GM19324 (cell line): ENCODE measurements around the gene PPP1R1B.

Source experiments
- ATAC-seq: cut with Tn5 transposase; IDR thresholded peaks from one replicate; pipeline ENCODE4 v1.9.1; 2021; ENCODE audit warnings: mild to moderate bottlenecking, moderate library complexity; ENCODE audit not compliant: unreplicated experiment, low FRiP score

The PPP1R1B gene

DNA sequence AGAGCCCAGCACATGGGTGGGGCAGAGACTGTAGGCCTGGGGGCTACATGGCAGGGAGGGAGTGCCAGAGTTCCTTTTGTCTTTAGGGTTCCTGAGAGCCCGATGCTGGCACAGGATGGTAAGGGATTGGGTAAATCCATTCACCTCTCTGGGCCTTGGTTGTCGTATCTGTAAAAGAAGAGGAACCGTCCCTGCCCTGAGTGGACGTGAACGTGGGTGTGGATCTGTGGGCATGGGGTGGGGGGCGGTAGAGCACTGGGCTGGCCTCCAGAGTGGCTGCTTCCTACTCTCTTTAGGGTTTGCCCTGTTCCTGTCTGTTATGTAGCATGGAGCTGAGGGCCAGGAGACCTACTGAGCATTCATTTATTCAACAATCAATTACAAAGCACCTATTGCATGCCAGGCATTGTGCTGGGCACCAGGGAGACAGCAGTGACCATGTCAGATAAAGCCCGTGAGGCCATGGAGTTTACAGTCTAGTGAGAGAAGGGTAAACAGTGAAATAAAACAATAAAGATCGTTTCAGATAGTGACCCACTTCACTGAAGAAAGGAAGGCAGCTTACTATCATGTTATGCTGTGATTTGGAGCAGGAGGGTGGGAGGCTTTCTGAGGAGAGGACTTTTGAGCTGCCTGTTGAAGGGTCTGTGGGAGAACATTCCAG lies 25.3 kb downstream of the PPP1R1B start:
- no peak for ATAC-seq

DNA sequence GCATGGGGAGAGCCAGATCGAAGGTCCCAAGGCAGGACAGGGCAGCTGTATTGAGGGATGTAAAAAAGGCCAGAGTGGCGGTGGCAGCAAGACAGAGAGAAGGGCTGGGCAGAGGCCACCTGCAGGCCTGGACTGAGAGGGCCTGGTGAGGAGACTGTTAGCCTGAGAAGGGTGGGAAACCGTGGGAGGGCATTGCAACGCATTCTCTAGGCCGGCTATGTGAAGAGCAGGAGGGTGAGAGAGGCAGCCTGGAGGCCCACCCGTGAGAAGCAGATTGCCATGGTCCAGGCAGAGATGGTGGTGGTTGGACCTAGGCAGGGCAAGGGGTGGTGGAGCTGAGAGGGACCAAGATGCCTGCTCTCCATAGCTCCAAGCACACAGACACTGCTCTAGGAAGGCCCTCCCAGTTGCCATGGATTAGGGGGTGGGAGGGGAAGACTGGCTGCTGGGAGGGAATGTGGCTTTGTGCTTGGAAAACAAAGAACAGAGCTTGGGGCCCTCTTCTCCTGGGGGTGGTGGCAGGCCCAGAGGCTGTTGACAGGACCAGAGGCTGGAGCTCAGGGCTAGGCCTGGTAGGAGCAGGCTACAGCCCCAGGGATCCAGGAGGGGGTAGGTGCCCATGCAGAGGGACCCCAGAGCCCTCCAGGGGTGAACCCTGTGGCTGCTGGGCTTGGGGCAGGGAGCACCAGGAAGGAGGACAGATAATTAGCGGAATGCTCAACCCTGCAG lies 26.0 kb downstream of the PPP1R1B start:
- ATAC-seq: no peak

DNA sequence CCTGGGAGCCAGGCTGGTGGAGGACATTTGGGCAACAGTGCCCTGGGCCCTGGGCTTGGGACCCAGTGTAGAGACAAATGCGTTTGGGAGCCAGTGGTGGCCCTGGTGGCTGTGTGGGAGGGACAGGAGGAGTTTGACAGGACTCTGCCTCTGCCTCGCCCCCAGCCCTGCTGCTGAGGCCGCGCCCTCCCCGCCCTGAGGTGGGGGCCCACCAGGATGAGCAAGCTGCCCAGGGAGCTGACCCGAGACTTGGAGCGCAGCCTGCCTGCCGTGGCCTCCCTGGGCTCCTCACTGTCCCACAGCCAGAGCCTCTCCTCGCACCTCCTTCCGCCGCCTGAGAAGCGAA lies 26.5 kb downstream of the PPP1R1B start:
- no peak for ATAC-seq

DNA sequence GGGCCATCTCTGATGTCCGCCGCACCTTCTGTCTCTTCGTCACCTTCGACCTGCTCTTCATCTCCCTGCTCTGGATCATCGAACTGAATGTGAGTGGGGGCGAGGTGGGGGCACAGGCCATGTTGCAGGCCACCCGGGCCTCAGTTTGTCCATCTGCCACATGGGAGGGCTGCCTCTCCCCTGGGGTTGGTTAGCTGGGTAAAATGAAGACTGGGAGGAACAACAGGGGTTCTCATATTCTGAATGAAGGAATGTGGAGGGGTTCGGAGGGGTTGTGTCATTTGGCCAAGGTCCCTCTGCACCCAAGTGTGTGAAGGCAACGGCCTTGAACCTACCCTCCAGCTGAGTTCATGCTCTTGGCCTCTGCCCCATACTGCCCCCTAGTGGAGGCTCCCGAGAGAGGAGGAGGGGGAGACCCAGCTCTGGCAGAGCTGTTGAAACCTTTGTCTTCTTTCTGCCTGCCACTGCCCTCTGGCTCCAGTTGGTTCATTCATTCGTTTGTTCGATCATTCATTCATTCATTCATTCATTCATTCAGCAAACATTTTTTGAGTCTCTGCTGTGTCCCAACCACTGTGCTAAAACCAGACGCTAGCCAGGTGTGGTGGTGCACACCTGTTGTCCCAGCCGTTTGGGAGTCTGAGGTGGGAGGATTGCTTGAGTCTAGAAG lies 27.0 kb downstream of the PPP1R1B start:
- ATAC-seq: no peak

GRCh38 chr17:39655105-39655504 lies 28.4 kb downstream of the PPP1R1B start:
- ATAC-seq: no peak

DNA sequence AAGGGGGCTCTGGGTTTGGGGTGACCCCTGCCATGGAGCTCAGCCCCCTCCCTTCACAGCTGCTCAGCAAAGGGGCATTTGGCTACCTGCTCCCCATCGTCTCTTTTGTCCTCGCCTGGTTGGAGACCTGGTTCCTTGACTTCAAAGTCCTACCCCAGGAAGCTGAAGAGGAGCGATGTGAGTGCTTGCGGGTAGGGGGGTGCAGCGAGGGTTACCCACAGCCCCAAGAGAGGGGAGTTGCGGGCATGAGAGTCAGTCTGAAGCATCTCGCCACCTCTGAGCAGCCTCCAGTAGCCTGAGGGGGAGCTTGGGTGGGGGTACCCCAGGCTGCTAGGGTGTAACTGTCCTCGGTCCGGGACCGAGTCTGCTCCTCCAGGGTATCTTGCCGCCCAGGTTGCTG lies 31.6 kb downstream of the PPP1R1B start:
- ATAC-seq: no peak

GRCh38 chr17:39658760-39659159 lies 32.0 kb downstream of the PPP1R1B start:
- ATAC-seq: no peak

DNA sequence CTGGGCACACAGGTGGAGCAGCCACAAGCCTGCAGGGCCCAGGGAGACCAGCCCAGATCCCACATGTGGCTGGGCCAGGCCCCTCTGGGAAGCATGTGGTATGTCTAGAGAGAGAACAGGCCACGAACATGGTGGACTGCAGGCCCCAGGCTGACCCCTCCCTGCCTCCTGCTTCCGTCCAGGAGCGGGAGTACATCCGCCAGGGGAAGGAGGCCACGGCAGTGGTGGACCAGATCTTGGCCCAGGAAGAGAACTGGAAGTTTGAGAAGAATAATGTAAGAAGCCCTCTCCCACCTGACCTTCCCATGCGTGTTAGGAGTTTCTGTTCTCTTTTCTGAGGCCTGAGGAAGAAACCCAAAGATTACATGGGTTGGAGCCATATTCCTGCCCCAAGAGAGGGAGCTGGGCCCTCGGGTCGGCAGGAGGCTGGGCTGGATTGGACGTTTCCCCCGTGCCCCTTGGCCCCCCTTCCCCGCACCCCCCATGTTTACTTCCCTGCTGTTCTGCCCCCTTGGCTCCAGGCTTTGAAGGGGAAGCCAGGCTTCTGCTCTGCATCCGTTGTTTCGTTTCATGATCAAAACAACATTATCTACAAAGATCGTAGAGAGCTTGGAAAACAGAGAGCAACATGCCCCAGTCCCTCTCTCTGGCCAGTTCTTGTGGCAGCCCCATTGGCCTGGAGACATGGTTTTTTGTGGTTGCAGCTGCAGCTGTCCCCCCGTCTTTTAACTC lies 32.7 kb downstream of the PPP1R1B start:
- no peak for ATAC-seq

- ATAC-seq: no peak
Observed at GRCh38 chr17:39660011-39660360, 33.2 kb downstream of the PPP1R1B start.

- ATAC-seq: no peak
Observed at GRCh38 chr17:39660397-39661385, 33.9 kb downstream of the PPP1R1B start.

DNA sequence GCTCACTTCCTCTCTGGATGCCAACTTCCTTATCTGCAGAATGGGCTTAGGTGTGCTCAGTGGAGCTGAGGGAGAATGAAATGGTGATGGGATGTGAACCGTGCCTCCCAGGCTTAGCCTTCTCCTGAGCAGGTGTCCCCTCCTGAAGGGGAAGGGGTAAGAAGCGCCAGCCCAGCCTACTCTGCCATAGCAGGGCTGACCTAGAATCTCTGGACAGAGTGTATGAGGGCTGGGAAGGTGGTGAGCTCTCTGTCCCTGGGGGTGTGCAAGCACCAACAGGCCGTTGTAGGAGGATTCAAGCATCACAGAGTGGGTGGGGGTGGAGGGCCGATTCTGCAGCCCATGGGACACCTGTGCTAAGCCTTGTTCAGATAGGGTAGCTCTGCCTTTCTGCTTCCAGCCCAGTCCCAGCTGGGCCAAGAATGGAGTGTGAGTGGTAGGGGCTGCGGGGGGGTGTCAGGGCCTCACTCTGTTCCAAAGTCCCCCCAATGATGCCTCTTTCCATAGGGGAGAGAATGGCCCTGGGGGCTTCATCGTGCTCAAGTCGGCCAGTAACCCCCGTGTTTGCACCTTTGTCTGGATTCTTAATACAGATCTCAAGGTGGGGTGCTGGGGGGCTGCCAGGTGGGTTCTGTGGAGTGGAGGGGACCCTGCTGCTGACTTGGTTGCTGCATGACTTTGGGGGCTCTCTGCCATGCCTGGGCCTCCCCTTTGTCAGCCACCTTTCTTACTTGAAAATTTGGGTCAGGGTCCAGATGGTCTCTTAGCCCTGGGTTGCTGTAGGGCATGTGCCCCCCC lies 35.2 kb downstream of the PPP1R1B start:
- ATAC-seq: no peak

GRCh38 chr17:39662551-39663339 lies 36.0 kb downstream of the PPP1R1B start:
- ATAC-seq: no peak

GRCh38 chr17:39663340-39663687 lies 36.6 kb downstream of the PPP1R1B start:
- ATAC-seq: no peak

DNA sequence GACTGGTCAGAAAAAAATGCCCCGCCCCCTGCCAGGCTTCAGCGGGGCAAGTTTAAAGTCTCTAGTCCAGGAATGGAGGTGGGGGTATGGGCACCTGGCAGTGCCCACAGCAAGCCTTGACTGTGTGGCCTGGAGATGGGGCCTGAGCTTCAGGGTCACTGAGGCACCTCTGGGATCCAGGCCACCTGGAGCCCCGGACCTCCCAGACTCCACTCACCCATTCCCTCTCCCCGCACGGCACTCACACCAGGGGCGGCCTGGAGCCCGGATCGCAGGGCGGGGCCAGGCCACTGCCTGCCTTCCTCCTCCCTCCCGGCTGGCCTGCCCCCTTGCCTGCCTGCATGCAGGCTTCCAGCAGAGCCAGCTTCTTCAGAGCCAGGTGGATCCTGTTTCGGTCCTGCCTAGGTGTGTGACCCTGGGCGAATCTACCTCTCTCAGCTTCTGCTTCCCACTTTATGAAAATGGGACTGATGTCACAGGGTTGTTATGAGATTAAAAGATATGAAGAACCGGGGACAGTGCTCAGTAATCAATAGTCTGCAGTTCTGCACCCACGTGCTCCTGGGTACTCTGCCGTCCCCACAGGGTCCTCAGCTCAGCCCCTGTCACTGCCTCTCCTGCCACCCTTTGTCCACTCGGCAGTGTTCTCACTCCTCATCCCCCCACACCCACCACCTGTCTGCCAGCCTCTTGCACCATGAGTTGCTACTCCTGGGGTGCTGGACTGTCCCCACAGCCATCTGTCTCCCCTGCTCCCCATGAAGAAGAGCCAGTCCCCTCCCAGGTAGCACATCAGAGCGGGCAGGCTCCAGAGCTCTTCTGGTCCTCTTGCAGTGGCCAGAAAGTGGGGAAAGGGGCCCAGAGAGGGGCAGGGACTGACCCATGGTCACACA lies 37.2 kb downstream of the PPP1R1B start:
- ATAC-seq: no peak

GRCh38 chr17:39664581-39665561 lies 38.1 kb downstream of the PPP1R1B start, which contains the start of gene TCAP:
Gene TCAP, plus strand, starts transcription at chr17:39665349. Its CDS starts 11 bp downstream, at chr17:39665360.
- ATAC-seq: no peak

- no peak for ATAC-seq
Observed at GRCh38 chr17:39665642-39666224, 39.0 kb downstream of the PPP1R1B start.
